HCT116 (cell line): ENCODE results near the gene ZBTB7C. TPM values are rescaled to one million over a fixed set of nuclear protein-coding genes. Genes with fewer than 3 reads are reported as not detected.

Source experiments
- ATAC-seq: fragments of 200-7000 bp; cut with Tn5 transposase; 2 replicates; pipeline ENCODE4 v1.9.1; 2020; ENCODE audit warnings: mild to moderate bottlenecking, moderate library complexity
- BruUV-seq: library from RNA; stranded (reverse); fragments of 400-500 nt; replicated peaks from 2 replicates; lab custom pipeline; 2021; lab: Mats Ljungman, UMichigan
- CTCF ChIA-PET: fragments of 300-600 bp; sonication (Branson Sonifier 250); formaldehyde crosslinking; loops from one replicate; lab custom pipeline; 2021; ENCODE audit warnings: antibody characterized with exemption; lab: Charles Lee
- POLR2A ChIA-PET: fragments of 300-600, 350-600 bp; sonication (Branson Sonifier 250); formaldehyde crosslinking; loops from one replicate; lab custom pipeline; 2021; ENCODE audit warnings: antibody characterized with exemption; lab: Charles Lee
- RAD21 ChIA-PET, 2 experiments: fragments of 300-600 bp; sonication (Branson Sonifier 250); formaldehyde crosslinking; loops; one replicate each; lab custom pipeline; 2023; ENCODE audit warnings: low total read pairs in 2 of 2; ENCODE audit not compliant: uncharacterized antibody in 2 of 2, unreplicated experiment in 2 of 2, low non-redundant PET in 1 of 2; lab: Charles Lee
- DNase-seq: peaks from one replicate; pipeline ENCODE4 v3.0.0-alpha.2; 2010; ENCODE audit warnings: low read depth, low spot score
- H2AFZ ChIP-seq: fragments of 200-600 bp; shearing (Covaris generic), sonication (generic); 2 replicates; pipeline ENCODE4 v1.6.1; 2017; ENCODE audit warnings: low read depth, mixed run types, mixed read lengths, antibody characterized with exemption, low read length; ENCODE audit not compliant: poor library complexity, severe bottlenecking
- H3K27ac ChIP-seq: 2 replicates; pipeline ENCODE4 v1.5.1; 2012; ENCODE audit warnings: low read depth, low read length
- H3K27me3 ChIP-seq: fragments of 200-600 bp; sonication (generic); 2 replicates; pipeline ENCODE4 v1.6.1; 2016; ENCODE audit warnings: mixed run types, low read length, mixed read lengths; ENCODE audit not compliant: insufficient read depth
- H3K36me3 ChIP-seq, 2 experiments: fragments of 200-500 bp in 1 of 2; fragments of 200-600 bp in 1 of 2; sonication (Bioruptor generic) in 1 of 2; sonication (generic) in 1 of 2; 2 replicates each; pipeline versions ENCODE4 v1.5.1 to v1.6.1; 2014 to 2016; ENCODE audit warnings: low read length in 2 of 2, inconsistent platforms in 1 of 2, mixed read lengths in 1 of 2, mixed run types in 1 of 2; ENCODE audit not compliant: insufficient read depth in 2 of 2, control insufficient read depth in 1 of 2
- H3K4me1 ChIP-seq, 2 experiments: fragments of 200-600 bp in 1 of 2; sonication (generic) in 1 of 2; 2 replicates each; pipeline versions ENCODE4 v1.5.1 to v1.6.1; 2012 to 2017; ENCODE audit warnings: low read length in 2 of 2, inconsistent platforms in 1 of 2, mild to moderate bottlenecking in 1 of 2, mixed read lengths in 1 of 2, mixed run types in 1 of 2, moderate library complexity in 1 of 2; ENCODE audit not compliant: insufficient read depth in 2 of 2, control insufficient read depth in 1 of 2
- H3K4me2 ChIP-seq: fragments of 200-600 bp; sonication (generic); 2 replicates; pipeline ENCODE4 v1.6.1; 2017; ENCODE audit warnings: mixed run types, low read length, mixed read lengths
- H3K4me3 ChIP-seq, 2 experiments: fragments of 200-600 bp in 1 of 2; sonication (generic) in 1 of 2; replicated peaks in 1 of 2; 2 replicates each; pipeline ENCODE4 v1.5.1; 2011 to 2016; ENCODE audit warnings: low read length in 2 of 2, control low read depth in 1 of 2, low read depth in 1 of 2, mild to moderate bottlenecking in 1 of 2, mixed read lengths in 1 of 2, mixed run types in 1 of 2
- H3K79me2 ChIP-seq: fragments of 200-600 bp; sonication (generic); 2 replicates; pipeline ENCODE4 v1.6.1; 2017; ENCODE audit warnings: mild to moderate bottlenecking, mixed run types, low read length, moderate library complexity, mixed read lengths; ENCODE audit not compliant: insufficient read depth
- H3K9ac ChIP-seq: fragments of 200-600 bp; sonication (generic); 2 replicates; pipeline ENCODE4 v1.6.1; 2016; ENCODE audit warnings: low read length, mixed read lengths
- H3K9me2 ChIP-seq: fragments of 200-600 bp; sonication (generic), shearing (Covaris generic); 2 replicates; pipeline ENCODE4 v1.6.1; 2017; ENCODE audit warnings: mixed run types, mild to moderate bottlenecking, moderate library complexity; ENCODE audit not compliant: insufficient read depth
- H3K9me3 ChIP-seq, 2 experiments: fragments of 200-500 bp in 1 of 2; fragments of 200-600 bp in 1 of 2; sonication (Bioruptor generic) in 1 of 2; sonication (generic) in 1 of 2; 2 replicates each; pipeline ENCODE4 v1.6.1; 2014 to 2017; ENCODE audit warnings: low read length in 2 of 2, mixed read lengths in 2 of 2, inconsistent platforms in 1 of 2, low read depth in 1 of 2, mild to moderate bottlenecking in 1 of 2, mixed run types in 1 of 2, moderate library complexity in 1 of 2; ENCODE audit not compliant: control insufficient read depth in 1 of 2, insufficient read depth in 1 of 2
- H4K20me1 ChIP-seq: fragments of 200-600 bp; sonication (generic), shearing (Covaris generic); 2 replicates; pipeline ENCODE4 v1.6.1; 2017; ENCODE audit warnings: mixed run types, mild to moderate bottlenecking, moderate library complexity; ENCODE audit not compliant: insufficient read depth
- ATF3 ChIP-seq: IDR thresholded peaks from 2 replicates; pipeline ENCODE4 v1.6.1; 2012
- CBX3 ChIP-seq: IDR thresholded peaks from 2 replicates; pipeline ENCODE4 v1.6.1; 2012; ENCODE audit warnings: low read depth
- CEBPB ChIP-seq: IDR thresholded peaks from 2 replicates; pipeline ENCODE4 v1.6.1; 2012; ENCODE audit warnings: low read depth
- ELF1 ChIP-seq: IDR thresholded peaks from 2 replicates; pipeline ENCODE4 v1.6.1; 2012; ENCODE audit warnings: low read depth, borderline replicate concordance
- EZH2 ChIP-seq: fragments of 200-600 bp; sonication (generic); IDR thresholded peaks from 2 replicates; pipeline ENCODE4 v1.6.1; 2017; ENCODE audit warnings: antibody characterized with exemption, mixed run types
- MAX ChIP-seq: IDR thresholded peaks from 2 replicates; pipeline ENCODE4 v1.6.1; 2012
- POLR2A ChIP-seq: IDR thresholded peaks from 2 replicates; pipeline ENCODE4 v1.7.0; 2011; ENCODE audit warnings: borderline replicate concordance; ENCODE audit not compliant: insufficient read depth, insufficient read length; ENCODE audit errors: extremely low read depth
- POLR2AphosphoS5 ChIP-seq: IDR thresholded peaks from 2 replicates; pipeline ENCODE4 v1.6.1; 2011; ENCODE audit warnings: mild to moderate bottlenecking, low read depth, low read length, moderate library complexity
- RAD21 ChIP-seq: IDR thresholded peaks from 2 replicates; pipeline ENCODE4 v1.6.1; 2012; ENCODE audit warnings: low read depth, mild to moderate bottlenecking
- REST ChIP-seq: IDR thresholded peaks from 2 replicates; pipeline ENCODE4 v1.6.1; 2012; ENCODE audit warnings: low read depth
- SIN3A ChIP-seq: IDR thresholded peaks from 2 replicates; pipeline ENCODE4 v1.6.1; 2012; ENCODE audit warnings: low read depth
- SRF ChIP-seq: IDR thresholded peaks from 2 replicates; pipeline ENCODE4 v1.6.1; 2012; ENCODE audit warnings: low read depth
- YY1 ChIP-seq: IDR thresholded peaks from 2 replicates; pipeline ENCODE4 v1.6.1; 2011; ENCODE audit warnings: low read length, low read depth, moderate library complexity, mild to moderate bottlenecking; ENCODE audit not compliant: insufficient replicate concordance; ENCODE audit errors: extremely low read depth
- ZBTB33 ChIP-seq: IDR thresholded peaks from 2 replicates; pipeline ENCODE4 v1.6.1; 2011; ENCODE audit warnings: mild to moderate bottlenecking, low read length, moderate library complexity; ENCODE audit not compliant: insufficient replicate concordance; ENCODE audit errors: extremely low read depth
- intact Hi-C: fragments of 100-400 bp; cut with micrococcal nuclease; formaldehyde crosslinking; loops from 2 replicates; pipeline ENCODE4 v1.10.0; 2022
- total RNA-seq: library from RNA; stranded (reverse); gene quantifications from one replicate; pipeline ENCODE4 v1.2.1, GENCODE V29; 2021; ENCODE audit not compliant: unreplicated experiment

Gene ZBTB7C
- total RNA-seq, 1 experiment from 2014 or later, result 0.37 TPM

- no peak overlapping the region for H3K9ac ChIP-seq
- no peak for DNase-seq
- TF ChIP-seq ELF1 (no peak), POLR2A (no peak), EZH2 (no peak), MAX (no peak), CBX3 (no peak), SRF (no peak), REST (no peak), YY1 (no peak), RAD21 (no peak), ATF3 (no peak), SIN3A (no peak), ZBTB33 (no peak), POLR2AphosphoS5 (no peak), CEBPB (no peak)
- H2AFZ ChIP-seq, result no peak overlapping the region
- no peak for ATAC-seq
- ChIA-PET POLR2A (no interaction called here), CTCF (no interaction called here), RAD21 (no interaction called here)
- no peaks in the 10 kb centered on the region for H4K20me1 ChIP-seq
- H3K4me3 ChIP-seq, result no peak overlapping the region
- H3K79me2 ChIP-seq, result no peaks in the 10 kb centered on the region
- H3K27ac ChIP-seq, result no peak overlapping the region
- intact Hi-C loops, result no loop called here
- H3K36me3 ChIP-seq, result no peaks in the 10 kb centered on the region
- no peaks in the 10 kb centered on the region for H3K9me3 ChIP-seq
- peaks cover 7 to 10% of the 10 kb centered on the region in 2 experiments; a peak in 3 of 4 replicates for H3K4me1 ChIP-seq
- BruUV-seq, result no TSS peak
- no peaks in the 10 kb centered on the region for H3K9me2 ChIP-seq
- no peak overlapping the region for H3K4me2 ChIP-seq
- no peaks in the 10 kb centered on the region for H3K27me3 ChIP-seq
Observed at GRCh38 chr18:48111587-48111986, 297.6 kb downstream of the ZBTB7C start.
